Activated T-cell treated with anti-CD3 and anti-CD28 coated beads, Interleukin-2, amount 50 U/mL, for 4 hours (primary cell): ENCODE results near the gene NPBWR2. TPM values are rescaled to one million over a fixed set of nuclear protein-coding genes. Genes with fewer than 3 reads are reported as not detected.
A peak's percentile ranks its signal among the peaks of the same experiment; 100 is the strongest.

Source experiments
- ATAC-seq, 2 donors: fragments of 200-7000 bp; cut with Tn5 transposase; one replicate each; pipeline ENCODE4 v1.10.0; 2021
- DNase-seq: peaks from one replicate; pipeline ENCODE4 v3.0.0-alpha.2; 2020
- H3K27me3 Mint-ChIP-seq: one replicate; pipeline ENCODE4 v1.8.0; 2021; ENCODE audit warnings: low read depth, mixed read lengths
- H3K36me3 Mint-ChIP-seq: one replicate; pipeline ENCODE4 v1.8.0; 2022; ENCODE audit warnings: mixed read lengths; ENCODE audit not compliant: insufficient read depth
- H3K4me1 Mint-ChIP-seq: one replicate; pipeline ENCODE4 v1.8.0; 2021; ENCODE audit warnings: low read depth, mixed read lengths
- H3K4me3 Mint-ChIP-seq: one replicate; pipeline ENCODE4 v1.8.0; 2021; ENCODE audit warnings: mild to moderate bottlenecking, moderate library complexity, mixed read lengths
- H3K9me3 Mint-ChIP-seq: one replicate; pipeline ENCODE4 v1.8.0; 2021; ENCODE audit warnings: mixed read lengths
- total RNA-seq, 3 donors: library from RNA; stranded (reverse); gene quantifications; one replicate each; pipeline ENCODE4 v1.2.1, GENCODE V29; 2021

Gene NPBWR2
- total RNA-seq, 3 donors from 2014 or later = not detected

GRCh38 chr20:64065062-64065973 lies 42.0 kb downstream of the NPBWR2 start:
- DNase-seq (no peak), ATAC-seq (no peak)
- no peaks in the 10 kb centered on the region for H3K27me3 Mint-ChIP-seq
- H3K36me3 Mint-ChIP-seq = no peaks in the 10 kb centered on the region
- H3K4me3 Mint-ChIP-seq = peak overlapping the region; percentile 47
- H3K9me3 Mint-ChIP-seq = no peaks in the 10 kb centered on the region
- H3K4me1 Mint-ChIP-seq = peaks cover 42% of the 10 kb centered on the region

- peaks cover 42% of the 10 kb centered on the region for H3K4me1 Mint-ChIP-seq
- ATAC-seq (no peak), DNase-seq (no peak)
- no peaks in the 10 kb centered on the region for H3K27me3 Mint-ChIP-seq
- H3K36me3 Mint-ChIP-seq = no peaks in the 10 kb centered on the region
- peak overlapping the region; percentile 85 for H3K4me3 Mint-ChIP-seq
- H3K9me3 Mint-ChIP-seq = no peaks in the 10 kb centered on the region
Measured at GRCh38 chr20:64064145-64064698, 43.1 kb downstream of the NPBWR2 start.

GRCh38 chr20:64063389-64064144 lies 43.8 kb downstream of the NPBWR2 start:
- H3K4me1 Mint-ChIP-seq = peaks cover 40% of the 10 kb centered on the region
- no peaks in the 10 kb centered on the region for H3K36me3 Mint-ChIP-seq
- peak; percentile 13 to 22 for ATAC-seq

GRCh38 chr20:64062596-64063388 lies 44.6 kb downstream of the NPBWR2 start, which contains the start of gene TCEA2:
Gene TCEA2 (plus strand): TSS chr20:64063198. CDS start chr20:64063313, 115 bp downstream.
- H3K27me3 Mint-ChIP-seq = no peaks in the 10 kb centered on the region
- no peaks in the 10 kb centered on the region for H3K36me3 Mint-ChIP-seq
- DNase-seq = peak; percentile 93
- peak; percentile 92 to 96 for ATAC-seq
- peak within 1 kb of the TSS; percentile 85 for H3K4me3 Mint-ChIP-seq
- H3K4me1 Mint-ChIP-seq = peaks cover 42% of the 10 kb centered on the region
- H3K9me3 Mint-ChIP-seq = no peaks in the 10 kb centered on the region

More at GRCh38 chr20:64063389-64064144, 43.8 kb downstream of the NPBWR2 start:
- Mint-ChIP-seq H3K9me3 (no peaks in the 10 kb centered on the region), H3K27me3 (no peaks in the 10 kb centered on the region), H3K4me3 (peak overlapping the region; percentile 85)
- DNase-seq = no peak

DNA sequence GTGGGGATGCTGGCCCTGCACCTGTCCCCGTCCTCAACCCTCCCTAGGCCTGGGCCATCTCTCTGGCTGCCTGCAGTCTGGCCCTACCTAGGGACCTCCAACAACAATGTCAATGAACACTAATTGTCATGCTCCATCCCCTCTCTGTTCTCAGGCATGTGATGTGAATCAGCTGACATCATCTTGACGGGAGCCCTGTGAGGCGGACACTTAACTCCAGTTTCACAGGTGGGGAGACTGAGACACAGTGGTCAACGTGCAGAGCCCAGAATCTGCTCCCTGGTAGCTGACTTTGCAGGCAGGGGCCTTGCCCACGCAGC lies 45.1 kb downstream of the NPBWR2 start:
- H3K9me3 Mint-ChIP-seq = no peaks in the 10 kb centered on the region
- H3K27me3 Mint-ChIP-seq = no peaks in the 10 kb centered on the region
- no peak for ATAC-seq
- peaks cover 46% of the 10 kb centered on the region for H3K4me1 Mint-ChIP-seq
- no peak overlapping the region for H3K4me3 Mint-ChIP-seq
- no peaks in the 10 kb centered on the region for H3K36me3 Mint-ChIP-seq
- no peak for DNase-seq

GRCh38 chr20:64058536-64058935 lies 48.8 kb downstream of the NPBWR2 start:
- Mint-ChIP-seq H3K4me3 (no peak overlapping the region), H3K36me3 (no peaks in the 10 kb centered on the region), H3K27me3 (peaks cover 10% of the 10 kb centered on the region), H3K9me3 (no peaks in the 10 kb centered on the region), H3K4me1 (peaks cover 12% of the 10 kb centered on the region)
- DNase-seq (no peak), ATAC-seq (no peak)

- Mint-ChIP-seq H3K9me3 (no peaks in the 10 kb centered on the region), H3K36me3 (no peaks in the 10 kb centered on the region), H3K4me1 (peaks cover 12% of the 10 kb centered on the region), H3K27me3 (peaks cover 16% of the 10 kb centered on the region), H3K4me3 (peak overlapping the region; percentile 60)
- peak; percentile 80 for DNase-seq
- peak; percentile 76 to 81 for ATAC-seq
Measured at GRCh38 chr20:64057628-64058498, 49.5 kb downstream of the NPBWR2 start.

- Mint-ChIP-seq H3K4me1 (peaks cover 12% of the 10 kb centered on the region), H3K27me3 (peaks cover 18% of the 10 kb centered on the region), H3K9me3 (no peaks in the 10 kb centered on the region), H3K36me3 (no peaks in the 10 kb centered on the region), H3K4me3 (peak overlapping the region; percentile 60)
- ATAC-seq (peak; percentile 44 to 49), DNase-seq (no peak)
Measured at GRCh38 chr20:64056889-64057627, 50.3 kb downstream of the NPBWR2 start.

DNA sequence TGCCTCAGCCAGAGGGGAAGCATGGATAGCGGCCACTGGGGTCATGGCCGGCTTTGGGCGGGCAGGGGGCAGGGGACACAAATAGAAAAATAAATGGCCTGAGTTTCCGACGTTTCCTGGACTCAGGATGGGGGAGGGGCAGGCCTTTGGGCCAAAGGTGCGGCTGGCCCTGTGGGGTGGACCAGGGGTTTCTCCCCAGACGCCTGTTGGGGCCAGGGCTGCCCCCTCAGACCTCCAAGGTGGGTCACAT lies 50.8 kb downstream of the NPBWR2 start:
- peaks cover 12% of the 10 kb centered on the region for H3K4me1 Mint-ChIP-seq
- DNase-seq (no peak), ATAC-seq (no peak)
- H3K27me3 Mint-ChIP-seq = peaks cover 22% of the 10 kb centered on the region
- no peaks in the 10 kb centered on the region for H3K9me3 Mint-ChIP-seq
- H3K36me3 Mint-ChIP-seq = no peaks in the 10 kb centered on the region
- no peak overlapping the region for H3K4me3 Mint-ChIP-seq

- DNase-seq (no peak), ATAC-seq (no peak)
- Mint-ChIP-seq H3K4me1 (peaks cover 12% of the 10 kb centered on the region), H3K9me3 (no peaks in the 10 kb centered on the region), H3K36me3 (no peaks in the 10 kb centered on the region), H3K4me3 (no peak overlapping the region), H3K27me3 (peaks cover 26% of the 10 kb centered on the region)
Measured at GRCh38 chr20:64055893-64056638, 51.3 kb downstream of the NPBWR2 start.

GRCh38 chr20:64055396-64055892 lies 51.9 kb downstream of the NPBWR2 start:
- DNase-seq (no peak), ATAC-seq (no peak)
- Mint-ChIP-seq H3K36me3 (no peaks in the 10 kb centered on the region), H3K4me3 (no peak overlapping the region), H3K9me3 (no peaks in the 10 kb centered on the region), H3K27me3 (peaks cover 32% of the 10 kb centered on the region), H3K4me1 (peaks cover 12% of the 10 kb centered on the region)
